SK-N-SH (cell line): ENCODE measurements around the gene SMIM1. TPM values are rescaled to one million over a fixed set of nuclear protein-coding genes. Genes with fewer than 3 reads are reported as not detected.

Experiments
- CTCF ChIA-PET: fragments of 300-600, 350-600 bp; formaldehyde crosslinking; extraction: SDS; loops from one replicate; lab custom pipeline; 2021; lab: Yijun Ruan, JAX
- POLR2A ChIA-PET: fragments of 350-600 bp; sonication (Branson Sonifier 250); formaldehyde crosslinking; extraction: SDS; loops from one replicate; lab custom pipeline; 2020; ENCODE audit warnings: antibody characterized with exemption, inconsistent platforms; lab: Yijun Ruan, JAX
- DNase-seq: peaks from one replicate; pipeline ENCODE4 v3.0.0; 2012
- H2AFZ ChIP-seq: fragments of 200-600 bp; sonication (generic); 2 replicates; pipeline ENCODE4 v1.8.1; 2016; ENCODE audit warnings: antibody characterized with exemption, mild to moderate bottlenecking, low read depth
- H3F3A ChIP-seq: fragments of 200-600 bp; sonication (generic); replicated peaks from 2 replicates; pipeline ENCODE3; 2016; ENCODE audit warnings: antibody characterized with exemption, mild to moderate bottlenecking; ENCODE audit not compliant: insufficient read depth
- H3K27ac ChIP-seq, 2 experiments: fragments of 200-500 bp in 1 of 2; fragments of 200-600 bp in 1 of 2; sonication (Bioruptor generic) in 1 of 2; sonication (generic), shearing (Covaris generic) in 1 of 2; 2 replicates each; pipeline versions ENCODE4 v1.5.1 to v1.6.1; 2014 to 2016; ENCODE audit warnings: low read depth in 2 of 2, inconsistent platforms in 1 of 2, low read length in 1 of 2, mild to moderate bottlenecking in 1 of 2, mixed read lengths in 1 of 2
- H3K27me3 ChIP-seq: fragments of 200-600 bp; sonication (generic), shearing (Covaris generic); 2 replicates; pipeline ENCODE4 v1.6.1; 2016; ENCODE audit warnings: mixed run types; ENCODE audit not compliant: insufficient read depth
- H3K36me3 ChIP-seq, 2 experiments: fragments of 200-500 bp in 1 of 2; fragments of 200-600 bp in 1 of 2; sonication (Bioruptor generic) in 1 of 2; sonication (generic) in 1 of 2; replicated peaks in 1 of 2; 2 replicates each; pipeline versions ENCODE3 to v1.5.1; 2014 to 2016; ENCODE audit warnings: low read length in 1 of 2, mild to moderate bottlenecking in 1 of 2; ENCODE audit not compliant: insufficient read depth in 2 of 2, control insufficient read depth in 1 of 2
- H3K4me1 ChIP-seq, 2 experiments: fragments of 200-500 bp in 1 of 2; fragments of 200-600 bp in 1 of 2; sonication (Bioruptor generic) in 1 of 2; sonication (generic), shearing (Covaris generic) in 1 of 2; 2 replicates each; pipeline versions ENCODE4 v1.5.1 to v1.6.1; 2014 to 2016; ENCODE audit warnings: low read depth in 1 of 2, low read length in 1 of 2, mixed run types in 1 of 2; ENCODE audit not compliant: insufficient read depth in 2 of 2, control insufficient read depth in 1 of 2
- H3K4me2 ChIP-seq: fragments of 200-600 bp; sonication (generic), shearing (Covaris generic); 2 replicates; pipeline ENCODE4 v1.6.1; 2017; ENCODE audit warnings: mixed run types
- H3K4me3 ChIP-seq, 2 experiments: fragments of 200-500 bp in 1 of 2; fragments of 200-600 bp in 1 of 2; sonication (Bioruptor generic) in 1 of 2; sonication (generic), shearing (Covaris generic) in 1 of 2; 2 replicates each; pipeline versions ENCODE4 v1.5.1 to v1.8.1; 2014 to 2016; ENCODE audit warnings: low read depth in 2 of 2, inconsistent platforms in 1 of 2, low read length in 1 of 2, mild to moderate bottlenecking in 1 of 2, mixed read lengths in 1 of 2, moderate library complexity in 1 of 2
- H3K79me2 ChIP-seq: fragments of 200-600 bp; sonication (generic); 2 replicates; pipeline ENCODE4 v1.8.1; 2017; ENCODE audit warnings: mild to moderate bottlenecking; ENCODE audit not compliant: insufficient read depth
- H3K9ac ChIP-seq: fragments of 200-600 bp; sonication (generic); 2 replicates; pipeline ENCODE4 v1.6.1; 2017; ENCODE audit warnings: mixed run types
- H3K9me2 ChIP-seq: fragments of 200-600 bp; sonication (generic); 2 replicates; pipeline ENCODE4 v1.6.1; 2017; ENCODE audit warnings: mixed run types
- H3K9me3 ChIP-seq: fragments of 200-600 bp; sonication (generic); 2 replicates; pipeline ENCODE4 v1.6.1; 2017; ENCODE audit warnings: mixed run types, mild to moderate bottlenecking, moderate library complexity
- H4K20me1 ChIP-seq: fragments of 200-600 bp; sonication (generic); 2 replicates; pipeline ENCODE4 v1.6.1; 2017; ENCODE audit warnings: mild to moderate bottlenecking, mixed run types; ENCODE audit not compliant: insufficient read depth
- CTCF ChIP-seq: fragments of 200-600 bp; sonication (generic); IDR thresholded peaks from 2 replicates; pipeline ENCODE4 v1.6.1; 2017; ENCODE audit warnings: antibody characterized with exemption, mild to moderate bottlenecking, moderate library complexity
- ELF1 ChIP-seq: IDR thresholded peaks from 2 replicates; pipeline ENCODE4 v1.4.0; 2012
- FOXJ3 ChIP-seq: sonication (generic); formaldehyde crosslinking; IDR thresholded peaks from 2 replicates; pipeline ENCODE4 v1.5.1; 2020; ENCODE audit warnings: mild to moderate bottlenecking, missing genetic modification reagents
- GABPA ChIP-seq: IDR thresholded peaks from 2 replicates; pipeline ENCODE4 v1.4.0; 2012; ENCODE audit warnings: low read depth, mild to moderate bottlenecking
- GATA2 ChIP-seq: sonication (generic); formaldehyde crosslinking; IDR thresholded peaks from 2 replicates; pipeline ENCODE4 v1.5.0; 2020; ENCODE audit warnings: mild to moderate bottlenecking, missing genetic modification reagents
- JUND ChIP-seq: IDR thresholded peaks from 2 replicates; pipeline ENCODE4 v1.4.0; 2012
- MAX ChIP-seq: IDR thresholded peaks from 2 replicates; pipeline ENCODE4 v1.4.0; 2012; ENCODE audit warnings: low read depth
- MEF2A ChIP-seq: IDR thresholded peaks from 2 replicates; pipeline ENCODE4 v1.4.0; 2012; ENCODE audit warnings: low read depth, borderline replicate concordance
- SIN3A ChIP-seq: IDR thresholded peaks from 2 replicates; pipeline ENCODE4 v1.6.1; 2012; ENCODE audit warnings: low read depth, mild to moderate bottlenecking, low read length, moderate library complexity, borderline replicate concordance
- SMC3 ChIP-seq: IDR thresholded peaks from 2 replicates; pipeline ENCODE4 v1.6.1; 2012; ENCODE audit warnings: low read depth, low read length, improper control_type of control experiment
- TAF1 ChIP-seq: IDR thresholded peaks from 2 replicates; pipeline ENCODE4 v1.6.1; 2012; ENCODE audit warnings: low read depth, mild to moderate bottlenecking, low read length, moderate library complexity, borderline replicate concordance
- TCF12 ChIP-seq: IDR thresholded peaks from 2 replicates; pipeline ENCODE4 v1.4.0; 2012
- USF1 ChIP-seq: IDR thresholded peaks from 2 replicates; pipeline ENCODE4 v1.4.0; 2012; ENCODE audit warnings: low read depth, borderline replicate concordance
- WGBS: methylation state at CpG from one replicate; pipeline ENCODE4 v1.1.6; 2017; ENCODE audit warnings: low lambda C conversion rate; 5-methylcytosine and 5-hydroxymethylcytosine counted together
- polyA plus RNA-seq, 3 experiments: library from polyadenylated mRNA; depleted of rRNA; stranded (reverse); fragments of >200 nt; gene quantifications; 2 replicates each; pipeline ENCODE4 v1.2.3, GENCODE V29; 2012
- TF ChIP-seq, protein P1 (sequence below): fragments of 150-350 bp; IDR thresholded peaks from 2 replicates; pipeline ENCODE4 v1.6.1; 2016; ENCODE audit warnings: mild to moderate bottlenecking, low read depth, low read length
- TF ChIP-seq, protein P2 (sequence below): IDR thresholded peaks from 2 replicates; pipeline ENCODE4 v1.4.0; 2012; ENCODE audit warnings: low read depth, borderline replicate concordance

Gene SMIM1
- polyA plus RNA-seq, 1 of the 3 experiments (the other 2 are of a cell fraction), result 6.1 TPM

- Histone ChIP-seq H3K27ac (no peak overlapping the region), H3K36me3 (no peaks in the 10 kb centered on the region), H3F3A (no peaks in the 10 kb centered on the region), H4K20me1 (no peaks in the 10 kb centered on the region), H2AFZ (no peak overlapping the region), H3K4me2 (no peak overlapping the region), H3K9ac (no peak overlapping the region), H3K9me2 (no peaks in the 10 kb centered on the region), H3K79me2 (no peaks in the 10 kb centered on the region), H3K4me1 (no peaks in the 10 kb centered on the region), H3K4me3 (no peak overlapping the region), H3K27me3 (no peaks in the 10 kb centered on the region), H3K9me3 (no peaks in the 10 kb centered on the region)
- no peak for TF ChIP-seq SMC3
- no peak for TF ChIP-seq SIN3A
- TF ChIP-seq GATA2 (CRISPR knock-in tag), result no peak
- TF ChIP-seq MAX, result no peak
- TF ChIP-seq, protein P1, sequence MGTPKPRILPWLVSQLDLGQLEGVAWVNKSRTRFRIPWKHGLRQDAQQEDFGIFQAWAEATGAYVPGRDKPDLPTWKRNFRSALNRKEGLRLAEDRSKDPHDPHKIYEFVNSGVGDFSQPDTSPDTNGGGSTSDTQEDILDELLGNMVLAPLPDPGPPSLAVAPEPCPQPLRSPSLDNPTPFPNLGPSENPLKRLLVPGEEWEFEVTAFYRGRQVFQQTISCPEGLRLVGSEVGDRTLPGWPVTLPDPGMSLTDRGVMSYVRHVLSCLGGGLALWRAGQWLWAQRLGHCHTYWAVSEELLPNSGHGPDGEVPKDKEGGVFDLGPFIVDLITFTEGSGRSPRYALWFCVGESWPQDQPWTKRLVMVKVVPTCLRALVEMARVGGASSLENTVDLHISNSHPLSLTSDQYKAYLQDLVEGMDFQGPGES, result no peak
- TF ChIP-seq, protein P2, sequence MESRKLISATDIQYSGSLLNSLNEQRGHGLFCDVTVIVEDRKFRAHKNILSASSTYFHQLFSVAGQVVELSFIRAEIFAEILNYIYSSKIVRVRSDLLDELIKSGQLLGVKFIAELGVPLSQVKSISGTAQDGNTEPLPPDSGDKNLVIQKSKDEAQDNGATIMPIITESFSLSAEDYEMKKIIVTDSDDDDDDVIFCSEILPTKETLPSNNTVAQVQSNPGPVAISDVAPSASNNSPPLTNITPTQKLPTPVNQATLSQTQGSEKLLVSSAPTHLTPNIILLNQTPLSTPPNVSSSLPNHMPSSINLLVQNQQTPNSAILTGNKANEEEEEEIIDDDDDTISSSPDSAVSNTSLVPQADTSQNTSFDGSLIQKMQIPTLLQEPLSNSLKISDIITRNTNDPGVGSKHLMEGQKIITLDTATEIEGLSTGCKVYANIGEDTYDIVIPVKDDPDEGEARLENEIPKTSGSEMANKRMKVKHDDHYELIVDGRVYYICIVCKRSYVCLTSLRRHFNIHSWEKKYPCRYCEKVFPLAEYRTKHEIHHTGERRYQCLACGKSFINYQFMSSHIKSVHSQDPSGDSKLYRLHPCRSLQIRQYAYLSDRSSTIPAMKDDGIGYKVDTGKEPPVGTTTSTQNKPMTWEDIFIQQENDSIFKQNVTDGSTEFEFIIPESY, result no peak
- no peak for TF ChIP-seq USF1
- TF ChIP-seq TAF1, result no peak
- no peak for TF ChIP-seq GABPA
- no peak for TF ChIP-seq ELF1
- TF ChIP-seq MEF2A, result no peak
- no peak for TF ChIP-seq TCF12
- TF ChIP-seq JUND, result no peak
- TF ChIP-seq CTCF, result no peak
- no peak for TF ChIP-seq FOXJ3 (CRISPR knock-in tag)
- WGBS, result 46% methylated on average over 12 of the region's 17 CpGs
- CTCF ChIA-PET, result interaction anchor here (1.3 to 1.5 kb wide), 2 partner anchors 37 to 308 kb away, joined by 5 to 7 read pairs; no protein-coding TSS in a partner anchor
- POLR2A ChIA-PET, result no interaction called here
- no peak for DNase-seq
These were observed 11.1 kb upstream of the SMIM1 start for GRCh38 chr1:3761296-3762010.
